ENCODE measurements around the gene CRELD2. TPM values are rescaled to one million over a fixed set of nuclear protein-coding genes. Genes with fewer than 3 reads are reported as not detected.
A peak's percentile ranks its signal among the peaks of the same experiment; 100 is the strongest.

CRELD2 gene
- total and polyA plus RNA-seq, 5 donors, result 21.8 to 40.0 (median 26.5) TPM

DNA sequence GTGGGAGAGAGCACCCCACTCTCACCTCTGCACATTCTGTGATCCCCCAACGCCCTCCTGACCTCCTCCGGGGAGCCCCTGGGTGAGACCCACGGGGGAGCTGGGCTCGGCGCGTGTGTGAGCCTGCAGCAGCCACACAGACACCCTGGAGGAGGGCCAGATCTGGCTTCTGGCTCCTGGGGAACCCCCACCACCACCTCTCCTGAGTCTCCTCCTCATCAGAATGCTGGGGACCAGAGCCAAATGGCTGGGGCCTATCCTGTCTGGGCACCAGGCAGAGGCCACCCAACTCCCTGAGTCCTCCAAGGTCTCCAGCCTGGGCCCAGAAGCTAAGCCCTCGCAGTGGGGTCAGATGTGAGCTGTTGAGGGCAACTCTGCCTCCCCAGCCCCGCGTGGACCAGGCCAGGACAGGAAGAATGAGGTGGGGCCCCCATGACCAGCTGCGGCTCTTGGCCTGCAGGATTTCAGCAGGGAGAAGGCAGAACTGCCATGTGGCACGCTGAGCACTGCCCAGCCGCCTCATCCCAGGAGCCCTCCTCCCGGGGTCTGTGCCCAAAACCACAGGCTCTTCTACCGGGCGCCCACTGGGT is 36.7 kb downstream of the CRELD2 start:
- Histone ChIP-seq H3K4me3 (ENCODE audit: low read length) (no peak overlapping the region), H3K27me3 (ENCODE audit: control insufficient read depth, insufficient read depth) (no peaks in the 10 kb centered on the region), H3K9me3 (ENCODE audit: control insufficient read depth, low read length) (no peaks in the 10 kb centered on the region), H3K27ac (ENCODE audit: low read length) (peak overlapping the region; percentile 72), H3K4me1 (ENCODE audit: control insufficient read depth, insufficient read depth, low read length) (peaks cover 15% of the 10 kb centered on the region)
- no peak for ATAC-seq
- peak; percentile 21 to 66 (median 56) for DNase-seq
- intact Hi-C loops (cut with DNase I), result no loop called here
- 62% methylated on average over 15 of the region's 15 CpGs for WGBS

- no peak overlapping the region for H3K27ac ChIP-seq (ENCODE audit: low read length)
These were observed 37.4 kb downstream of the CRELD2 start for GRCh38 chr22:49955581-49956417.

DNA sequence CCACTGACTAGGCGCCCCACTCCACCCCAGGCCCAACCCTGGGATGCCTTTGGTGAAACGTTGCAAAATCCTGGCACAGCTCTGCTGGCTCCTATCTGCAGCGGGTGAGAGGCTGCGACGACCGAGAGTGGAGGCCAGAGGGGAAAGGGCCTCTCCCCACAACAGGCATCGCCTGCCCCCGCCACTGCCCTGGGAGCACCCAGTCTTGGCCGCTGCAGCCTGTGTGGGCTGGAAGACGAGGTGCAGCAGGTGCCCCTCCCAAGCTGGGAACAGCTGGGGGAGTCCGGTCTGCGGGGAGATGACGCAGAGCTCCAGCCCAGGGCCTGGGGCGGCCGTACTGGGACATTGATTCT is 38.0 kb downstream of the CRELD2 start:
- ATAC-seq, result no peak
- intact Hi-C loops (cut with DNase I), result no loop called here
- Histone ChIP-seq H3K4me1 (ENCODE audit: control insufficient read depth, insufficient read depth, low read length) (peaks cover 15% of the 10 kb centered on the region), H3K27me3 (ENCODE audit: control insufficient read depth, insufficient read depth) (no peaks in the 10 kb centered on the region), H3K9me3 (ENCODE audit: control insufficient read depth, low read length) (no peaks in the 10 kb centered on the region), H3K27ac (ENCODE audit: low read length) (no peak overlapping the region), H3K4me3 (ENCODE audit: low read length) (no peak overlapping the region)
- WGBS, result 72% methylated on average over 15 of the region's 15 CpGs
- DNase-seq, result peak; percentile 29 to 52 (median 48)

More at GRCh38 chr22:49955581-49956417, 37.4 kb downstream of the CRELD2 start:
- DNase-seq (peak in 1 of 3 donors; percentile 49), ATAC-seq (no peak)
- WGBS, result 91% methylated on average over 22 of the region's 22 CpGs
- intact Hi-C loops (cut with DNase I), result no loop called here
- no peak overlapping the region for H3K4me3 ChIP-seq (ENCODE audit: low read length)
- no peaks in the 10 kb centered on the region for H3K9me3 ChIP-seq (ENCODE audit: control insufficient read depth, low read length)
- H3K27me3 ChIP-seq (ENCODE audit: control insufficient read depth, insufficient read depth), result no peaks in the 10 kb centered on the region
- peaks cover 15% of the 10 kb centered on the region for H3K4me1 ChIP-seq (ENCODE audit: control insufficient read depth, insufficient read depth, low read length)

DNA sequence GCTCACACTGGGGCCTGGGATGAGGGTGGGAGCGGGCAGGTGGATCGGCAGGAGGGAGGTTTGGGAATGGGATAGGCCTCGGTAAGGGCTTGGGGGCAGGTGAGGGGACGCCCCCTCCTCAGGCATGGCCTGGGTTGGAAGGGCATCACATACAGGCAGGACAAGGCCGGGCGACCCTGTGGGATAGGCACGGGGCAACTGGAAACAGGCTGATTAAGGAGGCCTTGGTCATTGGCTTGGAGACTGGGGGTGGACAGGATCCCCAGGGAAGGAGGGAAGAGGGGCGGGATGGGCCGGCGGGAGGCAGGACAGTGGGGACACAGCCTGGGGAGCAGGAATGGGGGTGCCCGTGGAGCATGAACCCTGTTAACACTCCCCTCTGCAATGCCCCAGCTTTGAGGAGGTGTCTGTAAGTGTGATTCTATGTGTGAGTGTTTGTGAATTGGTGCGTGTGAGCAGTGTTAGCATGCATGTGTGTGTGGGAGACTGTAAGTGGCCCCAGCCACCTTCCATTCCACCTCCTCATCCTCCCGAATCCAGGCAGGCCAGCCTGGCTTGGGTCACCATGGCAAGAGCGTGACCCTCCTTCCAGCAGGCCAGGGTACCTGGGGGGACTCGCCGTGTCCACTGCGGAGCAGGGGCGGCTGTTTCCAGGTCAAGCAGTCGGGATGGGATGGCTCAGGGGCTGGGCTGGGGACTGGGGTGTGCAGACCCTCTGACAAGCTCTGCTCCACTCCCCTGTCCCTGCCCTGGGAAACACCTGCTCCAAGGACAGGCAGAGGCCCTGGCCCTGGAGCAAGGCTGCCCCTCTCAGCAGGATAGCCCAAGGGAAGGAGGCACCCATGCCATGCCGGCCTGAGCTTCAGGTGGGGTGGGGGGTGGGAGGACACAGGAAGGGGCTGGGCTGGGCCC is 38.7 kb downstream of the CRELD2 start:
- intact Hi-C loops (cut with DNase I), result no loop called here
- DNase-seq (peak; percentile 13 to 53 (median 42)), ATAC-seq (no peak)
- Histone ChIP-seq H3K4me3 (ENCODE audit: low read length) (no peak overlapping the region), H3K9me3 (ENCODE audit: control insufficient read depth, low read length) (no peaks in the 10 kb centered on the region), H3K27me3 (ENCODE audit: control insufficient read depth, insufficient read depth) (no peaks in the 10 kb centered on the region), H3K4me1 (ENCODE audit: control insufficient read depth, insufficient read depth, low read length) (peaks cover 15% of the 10 kb centered on the region), H3K27ac (ENCODE audit: low read length) (no peak overlapping the region)
- 91% methylated on average over 20 of the region's 20 CpGs for WGBS

- H3K9me3 ChIP-seq (ENCODE audit: control insufficient read depth, low read length), result no peaks in the 10 kb centered on the region
- ATAC-seq (no peak), DNase-seq (peak in 2 of 3 donors; percentile 15 to 51)
- no peaks in the 10 kb centered on the region for H3K27me3 ChIP-seq (ENCODE audit: control insufficient read depth, insufficient read depth)
- WGBS, result 90% methylated on average over 12 of the region's 12 CpGs
- intact Hi-C loops (cut with DNase I), result loop anchor here in 1 of 4 donors (2.0 kb wide), 1 partner anchor 21 kb away; no protein-coding TSS in a partner anchor
- peaks cover 16% of the 10 kb centered on the region for H3K4me1 ChIP-seq (ENCODE audit: control insufficient read depth, insufficient read depth, low read length)
- H3K4me3 ChIP-seq (ENCODE audit: low read length), result no peak overlapping the region
- H3K27ac ChIP-seq (ENCODE audit: low read length), result no peak overlapping the region
These were observed 39.5 kb downstream of the CRELD2 start for GRCh38 chr22:49957826-49958365.

DNA sequence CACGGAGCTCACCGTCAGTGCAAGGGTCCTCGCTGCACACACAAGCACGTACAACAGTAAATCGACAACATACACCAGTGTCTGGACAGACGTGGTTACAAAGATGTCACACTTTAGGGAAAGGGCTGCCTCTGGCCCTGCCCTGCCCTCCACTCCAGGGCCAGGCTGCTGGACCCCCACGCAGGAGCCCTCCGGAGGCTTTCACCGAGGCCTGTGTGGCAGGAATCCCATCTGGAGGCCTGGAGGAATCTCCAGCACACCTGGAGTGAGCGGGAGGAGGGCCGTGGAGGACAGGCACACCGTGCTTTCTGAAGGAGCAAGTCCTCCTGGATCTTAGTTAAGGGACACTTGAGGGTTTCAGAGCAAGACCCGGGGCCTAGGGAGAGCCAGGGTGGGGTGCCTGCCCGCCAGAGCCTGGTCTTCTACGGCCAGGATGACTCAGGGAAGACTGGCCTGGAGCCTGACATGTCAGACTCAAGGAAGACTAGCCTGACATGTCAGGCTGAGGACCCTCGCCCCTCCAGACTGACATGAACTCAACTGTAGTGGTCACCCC is 40.0 kb downstream of the CRELD2 start:
- Histone ChIP-seq H3K4me1 (ENCODE audit: control insufficient read depth, insufficient read depth, low read length) (peaks cover 17% of the 10 kb centered on the region), H3K4me3 (ENCODE audit: low read length) (no peak overlapping the region), H3K27ac (ENCODE audit: low read length) (no peak overlapping the region), H3K27me3 (ENCODE audit: control insufficient read depth, insufficient read depth) (no peaks in the 10 kb centered on the region), H3K9me3 (ENCODE audit: control insufficient read depth, low read length) (no peaks in the 10 kb centered on the region)
- DNase-seq, result peak; percentile 13 to 49 (median 48)
- intact Hi-C loops (cut with DNase I), result loop anchor here in 1 of 4 donors (2.0 kb wide), 1 partner anchor 22 kb away; no protein-coding TSS in a partner anchor
- 88% methylated on average over 16 of the region's 16 CpGs for WGBS
- no peak for ATAC-seq

DNA sequence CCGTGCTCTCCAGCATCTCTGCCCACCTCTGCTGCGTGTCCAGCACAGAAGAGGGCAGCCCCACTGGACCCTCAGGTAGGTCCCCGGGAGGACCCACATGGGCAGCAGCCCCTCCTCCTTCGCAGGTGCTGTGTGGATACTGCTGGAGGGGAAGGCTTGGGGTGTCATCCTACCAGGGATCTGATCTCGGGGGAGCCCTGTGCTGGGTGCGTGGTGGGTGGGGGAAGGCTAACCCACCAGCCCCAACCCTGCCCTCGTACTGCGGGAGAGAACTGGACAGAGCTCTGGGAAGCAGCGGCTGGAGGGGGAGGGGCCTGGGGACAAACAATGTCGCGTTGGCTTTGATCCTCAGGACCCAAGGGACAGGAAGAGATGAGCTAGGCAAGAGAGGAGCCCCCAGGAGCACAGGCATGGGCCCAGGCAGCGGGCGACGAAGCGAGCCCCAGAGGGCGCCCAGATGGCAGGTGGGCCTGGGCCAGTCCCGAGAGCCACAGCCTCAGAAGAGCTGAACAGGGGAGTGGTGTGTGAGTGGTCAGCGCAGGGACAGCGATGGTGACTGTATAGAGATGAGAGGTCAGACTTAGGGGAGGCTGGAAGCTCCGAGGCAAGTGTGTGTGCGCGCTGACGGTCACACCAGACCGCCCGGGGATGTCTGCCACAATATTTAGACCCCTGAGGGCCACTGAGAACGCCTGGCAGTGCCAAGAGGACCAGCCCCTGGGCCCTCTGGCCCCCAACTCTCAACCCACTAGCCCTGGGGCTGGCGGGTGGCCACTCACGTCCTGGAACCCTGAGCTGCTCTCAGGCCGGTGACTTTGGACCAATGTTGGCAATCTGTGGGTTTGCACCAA is 40.7 kb downstream of the CRELD2 start:
- WGBS, result 69% methylated on average over 29 of the region's 29 CpGs
- peaks cover 12% of the 10 kb centered on the region for H3K4me1 ChIP-seq (ENCODE audit: control insufficient read depth, insufficient read depth, low read length)
- DNase-seq, result peak; percentile 35 to 73 (median 62)

GRCh38 chr22:49959782-49960158 is 41.3 kb downstream of the CRELD2 start:
- no peaks in the 10 kb centered on the region for H3K9me3 ChIP-seq (ENCODE audit: control insufficient read depth, low read length)
- 12% methylated on average over 21 of the region's 21 CpGs for WGBS
- peaks cover 9% of the 10 kb centered on the region for H3K4me1 ChIP-seq (ENCODE audit: control insufficient read depth, insufficient read depth, low read length)
- ATAC-seq, result peak; percentile 0 to 16
- no peak for DNase-seq
- H3K27me3 ChIP-seq (ENCODE audit: control insufficient read depth, insufficient read depth), result no peaks in the 10 kb centered on the region
- peak overlapping the region; percentile 10 for H3K4me3 ChIP-seq (ENCODE audit: low read length)
- intact Hi-C loops (cut with DNase I), result loop anchor here in 1 of 4 donors (2.0 kb wide), 1 partner anchor 23 kb away; no protein-coding TSS in a partner anchor
- H3K27ac ChIP-seq (ENCODE audit: low read length), result peak overlapping the region; percentile 97

More for the DNA sequence above, 40.7 kb downstream of the CRELD2 start:
- ATAC-seq, result no peak
- H3K9me3 ChIP-seq (ENCODE audit: control insufficient read depth, low read length), result no peaks in the 10 kb centered on the region
- H3K4me3 ChIP-seq (ENCODE audit: low read length), result no peak overlapping the region
- intact Hi-C loops (cut with DNase I), result loop anchor here in 1 of 4 donors (2.0 kb wide), 1 partner anchor 22 kb away; no protein-coding TSS in a partner anchor
- no peaks in the 10 kb centered on the region for H3K27me3 ChIP-seq (ENCODE audit: control insufficient read depth, insufficient read depth)
- H3K27ac ChIP-seq (ENCODE audit: low read length), result peak overlapping the region; percentile 97

DNA sequence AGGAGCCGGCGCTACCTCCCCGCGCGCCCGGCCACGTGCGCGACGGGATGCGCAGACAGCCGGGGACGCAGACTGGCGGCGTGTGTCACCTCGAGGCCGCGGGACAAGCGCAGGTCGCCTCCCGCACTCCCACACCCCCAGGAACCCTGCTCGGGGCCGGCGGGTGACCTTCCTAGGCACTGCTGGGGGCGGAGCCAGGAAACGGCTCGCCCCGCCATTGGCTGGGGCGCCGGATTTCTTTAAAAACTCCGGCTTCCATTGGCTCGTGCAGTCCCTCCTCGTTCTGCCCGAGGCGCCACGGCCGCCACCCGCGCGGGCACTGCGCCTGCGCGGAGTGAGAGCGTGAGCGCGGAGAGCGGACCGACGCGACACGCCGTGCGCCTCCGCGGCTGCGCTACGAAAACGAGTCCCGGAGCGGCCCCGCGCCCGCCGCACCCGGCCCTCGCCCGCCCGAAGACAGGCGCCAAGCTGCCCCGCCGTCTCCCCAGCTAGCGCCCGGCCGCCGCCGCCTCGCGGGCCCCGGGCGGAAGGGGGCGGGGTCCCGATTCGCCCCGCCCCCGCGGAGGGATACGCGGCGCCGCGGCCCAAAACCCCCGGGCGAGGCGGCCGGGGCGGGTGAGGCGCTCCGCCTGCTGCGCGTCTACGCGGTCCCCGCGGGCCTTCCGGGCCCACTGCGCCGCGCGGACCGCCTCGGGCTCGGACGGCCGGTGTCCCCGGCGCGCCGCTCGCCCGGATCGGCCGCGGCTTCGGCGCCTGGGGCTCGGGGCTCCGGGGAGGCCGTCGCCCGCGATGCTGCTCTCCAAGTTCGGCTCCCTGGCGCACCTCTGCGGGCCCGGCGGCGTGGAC is 41.9 kb downstream of the CRELD2 start, which contains the start of gene PIM3:
PIM3 (plus strand) TSS at position 614 of the 846 bp plus-strand sequence; CDS start at position 790, 176 bp downstream.
- under 1% methylated on average over 137 of the region's 137 CpGs for WGBS
- ATAC-seq (peak; percentile 84 to 87), DNase-seq (peak; percentile 96 to 98 (median 97))
- Histone ChIP-seq H3K27ac (ENCODE audit: low read length) (peak within 1 kb of the TSS; percentile 97), H3K27me3 (ENCODE audit: control insufficient read depth, insufficient read depth) (no peaks in the 10 kb centered on the region), H3K4me3 (ENCODE audit: low read length) (peak within 1 kb of the TSS; percentile 90), H3K4me1 (ENCODE audit: control insufficient read depth, insufficient read depth, low read length) (peaks cover 9% of the 10 kb centered on the region), H3K9me3 (ENCODE audit: control insufficient read depth, low read length) (no peaks in the 10 kb centered on the region)
- intact Hi-C loops (cut with DNase I), result no loop called here
